Rectal smooth muscle tissue (tissue), 1 donor: ENCODE results near the gene VASP.
"Not testable (repeated sequence)": the region's sequence is repeated elsewhere in the genome, so short reads cannot be mapped to it uniquely, and the experiment has no call there.

Experiments used
- H3K27ac ChIP-seq: one replicate; pipeline ENCODE4 v1.7.0; 2013; ENCODE audit warnings: low read depth, low read length, inconsistent platforms
- H3K27me3 ChIP-seq: one replicate; pipeline ENCODE4 v1.7.0; 2013; ENCODE audit warnings: low read length; ENCODE audit not compliant: control insufficient read depth, insufficient read depth
- H3K36me3 ChIP-seq: one replicate; pipeline ENCODE4 v1.7.0; 2013; ENCODE audit warnings: low read length; ENCODE audit not compliant: control insufficient read depth, insufficient read depth
- H3K4me1 ChIP-seq: one replicate; pipeline ENCODE4 v1.7.0; 2013; ENCODE audit warnings: low read length; ENCODE audit not compliant: control insufficient read depth, insufficient read depth
- H3K4me3 ChIP-seq: one replicate; pipeline ENCODE4 v1.7.0; 2013; ENCODE audit warnings: low read length
- H3K9ac ChIP-seq: one replicate; pipeline ENCODE4 v1.7.0; 2013; ENCODE audit warnings: low read length

VASP gene

DNA sequence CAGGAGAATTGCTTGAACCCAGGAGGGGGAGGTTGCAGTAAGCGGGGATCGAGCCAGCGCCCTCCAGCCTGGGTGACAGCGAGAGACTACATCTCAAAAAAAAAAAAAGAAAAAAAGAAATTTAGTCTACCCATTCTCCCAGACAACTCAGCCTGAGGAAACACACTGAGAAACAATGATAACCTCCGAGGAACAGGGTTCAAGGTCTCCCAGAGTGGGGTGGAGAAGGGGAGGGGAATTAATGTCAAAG, 1.4 kb upstream of the VASP start:
- peak overlapping the region; percentile 75 for H3K4me3 ChIP-seq
- no peaks in the 10 kb centered on the region for H3K27me3 ChIP-seq
- H3K4me1 ChIP-seq, result peaks cover 3% of the 10 kb centered on the region
- H3K9ac ChIP-seq, result no peak overlapping the region
- H3K27ac ChIP-seq, result peak overlapping the region; percentile 71
- no peaks in the 10 kb centered on the region for H3K36me3 ChIP-seq

DNA sequence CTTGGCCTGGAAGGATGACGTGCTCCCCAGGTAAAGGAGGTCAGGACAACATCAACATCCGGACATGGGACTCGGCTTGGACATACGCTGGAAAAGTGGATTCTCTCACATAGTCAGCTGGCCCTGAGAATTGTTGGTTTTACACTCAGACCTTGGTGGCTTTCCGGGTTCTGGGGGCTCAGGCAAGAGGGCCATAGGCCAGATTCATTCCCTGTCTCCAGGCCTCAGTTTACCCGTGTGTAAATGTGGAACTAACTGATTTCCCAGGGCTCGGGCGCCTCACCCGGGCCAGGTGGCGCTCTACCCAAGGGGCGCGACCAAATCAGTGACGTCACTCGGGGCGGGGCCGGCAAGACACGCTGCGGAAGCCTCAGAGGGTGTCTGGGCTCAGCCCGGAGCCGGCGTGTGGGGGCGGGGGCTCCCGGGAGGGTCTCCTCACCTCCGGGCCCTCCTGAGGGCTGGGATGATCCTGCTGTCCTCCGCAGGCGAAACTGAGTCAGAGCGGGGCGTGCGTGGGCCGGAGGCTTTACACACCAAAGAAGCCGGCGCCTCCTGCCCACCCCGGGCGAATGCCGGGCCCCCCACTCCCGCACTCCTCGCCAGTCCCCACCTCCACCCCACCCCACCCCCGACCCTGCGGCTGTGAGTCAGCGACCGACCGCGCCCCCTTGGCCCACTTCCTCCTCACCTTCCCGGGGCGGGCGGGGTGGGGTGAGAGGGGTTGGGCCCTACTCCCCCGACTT, 862 bp upstream of the VASP start:
- H3K4me1 ChIP-seq, result peaks cover 3% of the 10 kb centered on the region
- H3K27ac ChIP-seq, result peak overlapping the region; percentile 98
- peak overlapping the region; percentile 99 for H3K4me3 ChIP-seq
- H3K36me3 ChIP-seq, result no peaks in the 10 kb centered on the region
- no peak overlapping the region for H3K9ac ChIP-seq
- H3K27me3 ChIP-seq, result no peaks in the 10 kb centered on the region

DNA sequence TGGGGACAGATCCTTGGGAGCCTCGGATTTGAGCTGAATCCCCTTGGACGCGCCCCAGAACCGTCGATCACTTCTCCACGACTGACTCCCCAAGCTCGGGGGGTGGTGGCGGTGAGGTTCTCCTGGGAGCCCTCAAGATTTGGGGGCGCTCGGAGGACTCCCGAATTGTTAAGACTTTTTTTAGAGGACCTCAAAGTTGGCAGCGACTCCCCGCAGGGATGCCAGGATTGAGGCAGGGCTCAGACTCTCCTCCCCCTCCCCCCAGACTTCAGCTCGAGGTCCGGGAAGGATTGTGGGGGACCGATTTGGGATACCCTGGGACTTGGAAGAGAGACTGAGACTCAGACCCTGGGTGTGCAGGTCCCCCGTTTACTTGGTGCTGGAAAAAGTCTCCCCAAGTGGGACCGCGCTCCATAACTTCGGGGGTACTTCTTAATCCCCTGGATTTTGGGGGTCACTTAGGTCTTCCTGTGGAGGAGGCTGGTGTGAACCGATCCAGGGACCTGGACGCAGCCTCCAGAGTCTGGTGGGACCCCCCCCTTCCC, 665 bp downstream of the VASP start:
- H3K36me3 ChIP-seq, result no peaks in the 10 kb centered on the region
- no peaks in the 10 kb centered on the region for H3K27me3 ChIP-seq
- peak overlapping the region; percentile 98 for H3K27ac ChIP-seq
- H3K4me1 ChIP-seq, result peaks cover 3% of the 10 kb centered on the region
- H3K9ac ChIP-seq, result peak overlapping the region; percentile 99
- peak overlapping the region; percentile 99 for H3K4me3 ChIP-seq

DNA sequence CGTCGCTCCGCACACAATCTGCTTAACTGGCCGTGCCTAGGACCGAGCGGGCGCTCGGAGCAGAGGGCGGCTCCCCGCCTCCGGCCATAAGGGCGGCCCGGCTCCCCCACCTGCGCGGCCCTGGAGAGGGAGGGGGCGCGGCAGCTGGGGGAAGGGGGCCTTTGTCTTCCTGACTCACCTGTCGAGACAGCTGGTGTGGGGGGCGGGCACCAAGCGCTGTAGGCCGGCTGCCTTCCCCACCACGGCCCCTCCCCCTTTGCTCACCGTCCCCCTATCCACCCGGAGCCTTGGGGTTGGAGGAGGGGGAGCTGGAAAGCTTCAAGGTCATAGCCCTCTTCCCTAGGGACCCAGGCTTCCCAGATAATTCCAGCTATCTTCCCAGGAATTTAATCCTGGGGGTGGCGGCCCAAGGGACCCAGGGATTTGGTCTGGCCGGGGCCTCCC, 1.2 kb downstream of the VASP start:
- Histone ChIP-seq H3K4me3 (peak overlapping the region; percentile 99), H3K27ac (peak overlapping the region; percentile 98), H3K9ac (peak overlapping the region; percentile 99), H3K36me3 (no peaks in the 10 kb centered on the region), H3K4me1 (peaks cover 3% of the 10 kb centered on the region), H3K27me3 (no peaks in the 10 kb centered on the region)

DNA sequence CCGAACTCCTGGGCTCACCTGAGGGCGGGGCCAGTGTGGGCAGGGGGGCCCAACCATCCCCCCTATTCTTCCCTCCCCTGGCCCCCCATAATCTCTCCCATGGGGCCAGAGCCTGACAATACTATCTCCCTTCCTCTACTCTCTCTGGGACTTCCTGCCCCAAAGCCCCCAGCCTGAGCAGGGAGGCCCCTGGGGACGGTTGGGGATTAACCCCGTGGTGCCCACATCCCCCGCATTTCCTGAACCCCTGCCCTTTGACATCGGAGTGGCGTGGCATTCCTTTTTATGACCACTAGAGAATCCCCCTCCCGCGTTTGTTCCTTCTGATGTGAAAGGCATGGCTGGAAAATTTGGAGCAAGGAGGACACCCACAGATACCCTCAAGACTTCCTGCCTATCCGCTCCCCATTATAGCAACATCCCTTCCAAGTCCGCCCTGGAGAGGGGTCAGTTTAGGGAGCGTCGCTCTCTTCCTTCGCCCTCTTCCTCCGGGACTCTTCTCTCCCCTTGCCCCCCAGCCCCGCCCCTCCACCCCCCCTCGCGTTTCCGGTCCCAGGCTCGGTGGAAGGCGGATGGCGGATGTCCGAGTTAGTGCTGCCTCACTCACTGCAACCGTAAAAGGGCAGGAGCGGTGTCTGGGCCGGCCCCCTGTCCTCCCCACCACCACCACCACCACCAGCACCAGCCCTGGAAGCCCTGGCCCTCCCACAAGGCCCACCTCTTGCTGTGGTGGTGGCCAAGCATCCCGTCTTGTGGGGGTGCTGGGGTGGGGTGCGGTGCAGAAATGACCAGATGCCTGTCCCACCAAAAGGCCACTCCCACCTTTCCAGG, 1.8 kb downstream of the VASP start:
- H3K4me1 ChIP-seq, result peaks cover 6% of the 10 kb centered on the region
- peak overlapping the region; percentile 99 for H3K4me3 ChIP-seq

DNA sequence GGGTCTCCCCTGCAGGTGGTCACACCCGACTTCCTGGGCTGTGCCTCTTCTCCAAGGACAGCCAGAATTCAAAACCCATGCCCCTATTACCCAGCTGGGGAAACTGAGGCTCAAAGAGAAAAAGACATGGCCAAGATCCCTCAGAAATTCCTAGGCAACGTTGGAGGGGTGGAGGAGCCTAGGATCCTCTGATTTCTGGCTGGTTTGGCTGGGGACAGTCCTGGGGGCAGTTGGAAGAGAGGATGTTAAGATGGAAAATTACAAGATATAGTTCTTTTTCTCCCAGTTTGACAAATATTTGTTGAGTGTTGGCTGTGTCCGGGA, 2.4 kb downstream of the VASP start:
- Histone ChIP-seq H3K4me1 (peaks cover 12% of the 10 kb centered on the region), H3K9ac (no peak overlapping the region), H3K4me3 (peak overlapping the region; percentile 63), H3K36me3 (no peaks in the 10 kb centered on the region), H3K27ac (peak overlapping the region; percentile 90), H3K27me3 (no peaks in the 10 kb centered on the region)

More for the DNA sequence above, 1.8 kb downstream of the VASP start:
- peak overlapping the region; percentile 98 for H3K27ac ChIP-seq
- peak overlapping the region; percentile 92 for H3K9ac ChIP-seq
- H3K36me3 ChIP-seq, result no peaks in the 10 kb centered on the region
- H3K27me3 ChIP-seq, result no peaks in the 10 kb centered on the region

DNA sequence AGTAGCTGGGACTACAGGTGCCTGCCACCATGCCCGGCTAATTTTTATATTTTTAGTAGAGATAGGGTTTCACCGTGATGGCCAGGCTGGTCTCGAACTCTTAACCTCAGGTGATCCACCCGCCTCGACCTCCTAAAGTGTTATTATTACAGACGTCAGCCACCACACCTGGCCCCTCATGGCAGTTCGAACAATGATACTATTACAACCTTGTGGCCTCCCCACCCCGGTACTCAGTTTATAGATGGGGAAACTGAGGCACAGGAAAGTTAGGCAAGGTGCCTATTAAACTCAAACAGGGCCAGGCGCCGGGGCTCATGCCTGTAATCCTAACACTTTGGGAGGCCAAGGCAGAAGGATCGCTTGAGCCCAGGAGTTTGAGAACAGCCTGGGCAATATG, 3.1 kb downstream of the VASP start:
- H3K27me3 ChIP-seq, H3K36me3 ChIP-seq, H3K9ac ChIP-seq, H3K4me3 ChIP-seq: not testable (repeated sequence)
- peak overlapping the region; percentile 90 for H3K27ac ChIP-seq
- H3K4me1 ChIP-seq, result peaks cover 15% of the 10 kb centered on the region

DNA sequence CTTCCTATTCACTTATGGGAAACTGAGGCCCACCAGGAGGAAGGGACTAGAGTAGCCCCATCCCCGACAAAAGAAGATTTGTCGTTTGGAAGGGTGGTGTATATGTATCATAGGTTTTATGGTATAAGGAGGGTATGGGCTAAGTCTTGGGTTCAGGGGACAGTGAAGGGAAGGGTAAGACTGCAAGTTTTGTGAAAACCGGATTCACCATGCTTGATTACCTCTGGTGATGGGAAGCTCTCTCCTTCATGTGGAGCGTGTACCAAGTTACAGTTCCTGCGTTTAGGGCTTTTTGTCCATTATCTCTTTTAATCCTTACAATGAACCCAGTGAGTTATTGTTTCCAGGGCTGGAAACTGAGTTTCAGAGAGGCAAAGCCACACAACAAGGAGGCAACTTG, 3.8 kb downstream of the VASP start:
- no peak overlapping the region for H3K9ac ChIP-seq
- H3K27ac ChIP-seq, result peak overlapping the region; percentile 16
- peaks cover 15% of the 10 kb centered on the region for H3K4me1 ChIP-seq
- no peak overlapping the region for H3K4me3 ChIP-seq
- H3K27me3 ChIP-seq, result no peaks in the 10 kb centered on the region
- no peaks in the 10 kb centered on the region for H3K36me3 ChIP-seq

DNA sequence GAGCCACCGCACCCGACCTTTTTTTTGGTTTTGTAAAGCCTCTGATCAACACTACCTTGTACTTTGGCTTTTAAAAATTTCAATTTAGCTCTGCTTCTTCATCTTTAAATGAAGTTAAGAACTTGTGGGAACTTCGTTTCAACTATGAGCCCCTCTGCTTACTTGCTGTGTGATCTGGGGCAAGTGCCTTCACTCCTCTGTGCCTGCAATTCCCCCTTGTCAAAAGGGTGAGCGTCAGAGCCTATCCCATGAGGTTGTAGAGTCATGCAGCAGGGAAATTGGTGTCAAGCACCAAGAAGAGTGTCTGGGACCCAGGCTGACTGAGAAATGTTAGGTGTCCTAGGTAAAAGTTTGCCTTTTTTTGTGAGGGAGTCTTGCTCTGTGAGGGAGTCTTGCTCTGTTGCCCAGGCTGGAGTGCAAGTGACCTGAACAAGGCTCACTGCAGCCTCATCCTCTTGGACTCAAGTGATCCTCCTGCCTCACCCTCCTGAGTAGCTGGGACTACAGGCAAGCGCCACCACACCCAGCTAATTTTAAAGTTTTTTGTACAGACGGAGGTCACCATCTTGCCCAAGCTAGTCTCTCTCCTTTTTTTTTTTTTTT, 5.7 kb downstream of the VASP start:
- peaks cover 3% of the 10 kb centered on the region for H3K36me3 ChIP-seq
- H3K27ac ChIP-seq, result no peak overlapping the region
- peaks cover 15% of the 10 kb centered on the region for H3K4me1 ChIP-seq
- no peak overlapping the region for H3K9ac ChIP-seq
- no peaks in the 10 kb centered on the region for H3K27me3 ChIP-seq
- H3K4me3 ChIP-seq, result no peak overlapping the region

DNA sequence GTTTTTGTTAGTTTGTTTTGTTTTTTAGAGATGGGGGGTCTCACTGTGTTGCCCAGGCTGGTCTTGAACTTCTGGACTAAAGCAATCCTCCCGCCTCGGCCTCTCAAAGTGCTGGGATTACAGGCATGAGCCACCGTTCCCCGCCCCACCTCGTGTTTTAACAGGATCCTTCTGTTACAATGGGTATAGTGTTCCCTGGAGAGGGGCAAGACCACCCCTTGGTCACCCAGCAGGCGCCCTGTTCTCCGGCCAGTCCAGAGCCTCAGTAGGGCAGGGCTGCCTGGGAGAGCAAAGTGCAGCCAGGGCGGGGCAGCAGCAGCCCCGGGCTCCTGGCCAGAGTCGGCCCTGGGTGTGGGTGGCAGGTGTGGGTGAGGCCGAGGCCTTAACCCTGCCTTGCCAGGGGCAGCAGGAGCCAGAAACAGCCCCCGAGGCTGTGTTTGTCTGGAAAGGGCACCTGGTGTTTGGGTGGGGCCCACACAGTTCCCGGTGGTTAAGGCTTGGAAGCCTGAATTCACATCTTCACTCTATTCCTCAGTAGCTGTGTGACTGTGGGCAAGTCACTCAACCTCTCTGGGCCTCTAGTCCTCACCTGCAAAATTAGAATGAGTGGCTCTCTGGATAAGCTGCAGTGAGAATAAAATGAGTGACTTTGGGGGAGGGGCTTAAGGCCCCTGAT, 7.2 kb downstream of the VASP start:
- Histone ChIP-seq H3K4me3 (peak overlapping the region; percentile 16), H3K27me3 (no peaks in the 10 kb centered on the region), H3K9ac (no peak overlapping the region), H3K4me1 (peaks cover 13% of the 10 kb centered on the region), H3K36me3 (peaks cover 8% of the 10 kb centered on the region), H3K27ac (peak overlapping the region; percentile 41)

DNA sequence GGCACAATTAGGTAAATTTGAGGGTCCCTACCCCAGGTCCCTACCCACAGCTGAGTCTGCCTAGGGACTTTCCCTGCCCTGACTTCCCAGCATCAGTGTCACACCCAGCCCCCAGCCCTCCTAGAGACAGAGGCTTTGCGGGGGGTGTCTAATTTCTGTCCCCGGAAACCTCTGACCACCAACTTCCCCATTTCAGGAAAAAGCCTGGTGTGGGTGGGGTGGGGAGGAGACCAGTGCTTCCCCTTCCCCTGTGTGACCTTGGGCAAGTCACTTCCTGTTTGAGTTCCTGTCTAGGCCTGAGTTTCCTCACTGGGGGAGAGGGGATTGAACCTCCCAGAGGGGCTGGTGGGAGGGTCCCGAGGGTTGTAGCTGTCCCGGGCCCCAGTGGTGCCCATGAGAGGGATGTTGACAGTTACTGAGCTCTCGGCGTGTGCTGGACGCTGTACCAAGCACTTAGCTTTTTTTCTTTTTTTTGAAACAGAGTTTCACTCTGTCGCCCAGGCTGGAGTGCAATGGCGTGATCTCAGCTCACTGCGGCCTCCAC, 7.9 kb downstream of the VASP start:
- Histone ChIP-seq H3K27ac (peak overlapping the region; percentile 41), H3K9ac (no peak overlapping the region), H3K27me3 (no peaks in the 10 kb centered on the region), H3K4me1 (peaks cover 12% of the 10 kb centered on the region), H3K36me3 (peaks cover 9% of the 10 kb centered on the region), H3K4me3 (no peak overlapping the region)
